Right hindlimb (tissue), 1 donor: ENCODE measurements around the gene SLC13A3.

Experiments used
- DNase-seq: peaks from one replicate; pipeline ENCODE4 v3.0.0-alpha.2; 2018

SLC13A3 gene

DNA sequence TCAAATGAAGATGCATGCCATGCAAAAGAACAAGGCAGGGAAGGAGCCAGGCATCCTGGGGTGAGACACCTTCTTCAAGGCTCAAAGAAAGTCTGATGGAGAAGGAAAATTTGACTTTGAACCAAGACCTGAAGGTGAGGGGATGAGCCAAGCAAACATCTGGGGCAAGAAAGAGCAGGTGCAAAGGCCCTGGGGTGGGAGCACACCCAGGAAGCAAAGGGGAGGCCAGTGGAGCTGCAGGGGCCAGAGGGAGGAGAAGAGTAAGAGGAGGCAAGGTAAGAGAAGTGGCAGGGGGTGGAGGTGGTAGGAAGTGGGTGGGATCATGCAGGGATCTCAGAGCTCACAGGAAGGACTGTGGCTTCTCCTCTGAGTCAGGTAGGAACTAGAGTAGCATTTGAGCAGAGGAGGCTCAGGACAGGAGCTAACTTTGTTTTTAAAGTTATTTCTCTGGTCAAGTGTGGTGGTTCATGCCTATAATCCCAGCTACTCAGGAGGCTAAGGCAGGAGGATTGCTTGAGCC, 49.6 kb downstream of the SLC13A3 start:
- DNase-seq = no peak

DNA sequence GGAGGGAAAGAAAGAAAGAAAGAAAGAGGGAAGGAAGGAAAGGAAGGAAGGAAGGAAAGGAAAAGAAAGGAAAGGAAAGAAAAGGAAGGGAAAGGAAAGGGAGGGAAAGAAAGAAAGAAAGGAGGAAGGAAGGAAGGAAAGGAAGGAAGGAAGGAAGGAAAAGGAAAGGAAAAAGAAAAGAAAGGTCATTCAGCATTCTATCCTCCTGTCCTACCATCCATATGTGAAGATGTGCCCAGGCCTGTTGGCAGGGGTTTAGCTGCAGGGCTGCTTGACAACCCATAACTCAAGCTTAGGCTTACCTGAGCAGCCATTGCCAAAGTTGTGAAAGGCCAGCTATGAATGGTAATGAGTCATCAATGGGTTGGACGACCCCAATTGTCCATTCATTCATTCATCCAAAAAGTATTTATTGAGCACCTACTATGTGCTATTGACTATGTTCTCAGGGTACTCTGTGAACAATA, 50.9 kb downstream of the SLC13A3 start:
- no peak for DNase-seq

DNA sequence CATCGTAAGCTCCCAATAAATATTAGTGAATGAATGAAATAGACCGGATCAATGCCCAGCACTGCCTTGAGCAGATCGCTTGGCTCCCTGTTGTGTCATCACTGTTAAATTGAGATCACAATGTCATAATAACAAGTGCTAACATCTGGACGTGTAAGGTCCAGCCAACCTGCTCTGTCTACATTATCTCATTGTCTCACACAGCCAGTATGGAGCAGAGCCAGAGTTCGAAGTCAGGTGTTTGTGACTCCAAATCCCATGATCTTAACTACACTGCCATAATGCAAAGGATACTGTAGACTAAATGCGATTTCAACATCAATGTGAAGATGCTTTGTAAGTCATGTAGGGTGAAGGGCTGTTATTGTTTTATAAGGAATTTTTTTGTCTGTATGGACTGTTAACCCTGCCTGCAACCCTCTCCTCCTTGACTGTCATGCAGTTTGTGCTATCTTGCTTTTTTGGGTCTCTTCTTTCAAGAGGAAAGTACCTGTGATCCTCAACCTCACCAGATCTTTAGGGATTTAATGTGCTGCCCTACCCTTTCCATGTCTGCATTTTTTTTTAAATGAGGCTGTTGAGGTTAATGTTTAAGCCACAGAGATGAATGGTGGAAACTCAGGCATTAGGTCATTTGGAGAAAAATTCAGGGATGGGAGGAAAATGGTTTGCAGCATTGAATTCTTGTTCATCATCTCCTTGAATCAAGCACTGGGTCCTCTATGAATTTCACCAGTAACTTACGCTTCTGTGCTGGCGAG, 51.9 kb downstream of the SLC13A3 start:
- DNase-seq = no peak

DNA sequence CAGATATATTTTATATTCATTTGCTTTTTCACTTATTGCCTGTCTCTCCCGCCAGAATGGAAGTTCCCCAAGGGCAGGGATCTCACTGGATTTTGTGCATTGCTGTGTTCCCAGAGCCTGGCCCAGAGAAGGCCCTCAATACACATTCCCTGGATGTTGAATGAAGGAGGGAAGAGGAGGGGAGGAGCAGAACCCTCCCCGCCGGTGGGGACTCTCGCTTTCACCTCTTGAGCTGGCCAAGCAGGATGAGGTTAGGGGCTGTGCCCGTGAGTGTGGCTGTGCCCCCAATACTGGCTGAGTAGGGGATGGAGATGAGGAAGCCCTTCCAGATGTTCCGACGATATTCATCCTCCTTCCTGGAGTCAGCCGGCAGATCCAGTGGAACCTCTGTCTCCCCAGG, 55.3 kb downstream of the SLC13A3 start:
- DNase-seq = no peak

DNA sequence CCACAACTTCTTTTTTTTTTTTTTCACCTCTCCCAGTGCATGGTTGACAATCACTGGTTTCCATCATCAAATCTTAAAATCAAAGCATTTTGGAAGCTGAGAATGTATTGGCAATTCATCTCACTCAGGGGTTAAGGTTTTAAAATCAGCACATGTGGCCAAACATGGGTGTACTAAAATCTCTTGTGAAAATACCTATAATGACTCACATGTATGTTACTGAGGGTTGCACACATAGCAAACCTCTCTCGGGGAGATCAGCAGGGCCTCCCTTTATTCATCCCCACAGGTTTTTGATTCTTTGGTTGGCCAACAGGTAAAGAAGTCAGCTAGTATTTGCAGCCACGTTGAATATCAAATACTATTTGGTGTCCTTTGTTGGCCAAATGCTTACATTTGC, 56.5 kb downstream of the SLC13A3 start:
- DNase-seq = no peak

DNA sequence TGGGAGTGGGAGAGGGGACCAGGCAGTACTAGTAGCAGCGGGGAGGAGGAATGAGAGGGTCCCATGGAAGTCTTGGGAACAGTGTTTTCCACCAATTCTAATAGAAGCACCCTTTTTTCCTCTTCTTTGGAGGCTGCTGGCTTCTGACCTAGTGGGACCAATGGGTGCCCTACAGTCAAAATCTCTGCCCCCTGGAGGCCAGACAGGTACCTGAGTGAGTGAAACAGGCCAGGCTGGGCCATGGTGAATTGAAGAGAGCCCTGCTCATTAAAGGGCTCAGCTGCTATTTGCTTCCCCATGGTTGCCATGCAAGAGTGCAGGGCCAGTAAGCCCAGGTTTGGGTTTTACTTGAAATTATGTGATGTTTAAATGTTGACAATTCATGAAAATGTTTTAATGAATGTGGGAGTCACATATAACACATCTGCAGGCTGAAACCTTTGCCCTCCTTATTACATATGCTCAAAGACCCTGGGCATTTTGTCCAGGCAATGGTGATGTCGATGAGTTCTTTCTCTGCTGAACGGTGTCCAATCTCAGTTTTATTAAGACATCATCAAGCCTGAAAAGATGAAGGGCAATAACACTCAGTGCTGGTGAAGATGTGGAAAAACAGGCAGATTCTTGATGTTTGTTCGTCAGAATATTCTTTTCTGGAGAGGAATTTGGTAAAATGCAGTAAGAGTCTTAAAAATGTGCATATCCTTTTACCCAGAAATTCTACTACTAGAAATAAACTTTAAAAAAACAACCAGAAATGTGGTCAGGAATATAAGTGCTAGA, 58.5 kb downstream of the SLC13A3 start:
- DNase-seq = no peak

DNA sequence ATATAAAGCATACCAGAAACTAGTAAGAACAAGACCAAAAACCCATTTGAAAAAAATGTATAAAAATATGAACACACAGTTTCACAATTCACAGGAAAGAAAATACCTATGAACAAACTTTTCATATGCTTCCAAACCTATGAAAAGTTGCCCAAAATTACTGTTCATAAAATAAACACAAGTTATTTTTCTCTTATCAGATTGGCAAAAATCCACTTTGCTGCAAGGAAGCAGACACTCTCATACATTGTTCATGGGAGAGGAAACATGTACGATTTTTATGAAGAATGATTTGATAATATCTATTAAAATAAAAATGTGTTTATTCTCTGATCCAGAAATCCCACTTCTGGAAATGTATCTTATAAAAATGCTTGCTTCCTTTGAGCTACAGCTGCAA, 60.8 kb downstream of the SLC13A3 start:
- no peak for DNase-seq

DNA sequence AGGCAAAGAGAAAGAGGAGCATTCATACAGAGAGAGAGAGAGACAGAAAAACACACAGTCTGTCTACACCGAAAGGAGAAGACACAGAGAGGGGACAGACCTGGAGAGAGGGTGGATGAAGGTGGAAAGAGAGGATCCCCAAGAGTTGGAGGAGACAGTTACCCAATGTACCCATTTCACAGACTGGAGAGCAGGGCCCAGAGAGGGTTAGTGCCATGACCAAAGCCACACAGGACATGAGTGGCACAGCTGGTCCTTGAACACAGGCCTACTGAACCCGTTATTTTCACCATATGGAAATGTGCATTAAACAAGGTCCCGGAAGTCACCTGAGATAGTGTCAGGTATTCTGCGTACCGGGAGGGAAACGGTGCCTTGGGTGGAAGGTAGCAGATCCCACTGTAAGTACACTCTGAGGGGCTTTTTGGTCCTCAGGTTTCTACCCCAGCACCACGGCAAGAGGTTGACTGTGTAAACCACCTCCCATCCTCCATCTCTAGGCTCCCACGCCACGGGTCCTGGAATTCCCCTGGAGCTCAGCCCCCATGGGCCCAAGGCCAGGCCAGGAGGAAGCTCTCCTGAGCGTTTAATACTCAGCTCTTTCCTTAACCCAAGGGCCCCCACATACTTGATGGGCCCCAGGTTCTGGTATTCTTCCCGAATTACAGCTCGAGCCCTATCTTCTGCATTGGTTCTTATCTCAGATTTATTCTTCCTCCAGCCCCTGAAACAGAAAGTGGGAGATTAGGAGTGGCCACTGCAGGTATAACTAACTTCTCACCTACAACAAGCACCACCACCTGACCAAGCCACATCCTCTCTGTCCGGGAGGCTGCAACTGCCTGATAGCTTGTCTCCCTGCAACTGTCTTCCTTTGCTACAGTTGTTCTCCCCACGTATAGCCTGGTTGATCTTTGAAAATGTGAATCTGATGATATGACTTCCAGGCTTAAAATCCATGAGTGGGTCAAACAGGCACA, 62.4 kb downstream of the SLC13A3 start:
- DNase-seq = no peak

DNA sequence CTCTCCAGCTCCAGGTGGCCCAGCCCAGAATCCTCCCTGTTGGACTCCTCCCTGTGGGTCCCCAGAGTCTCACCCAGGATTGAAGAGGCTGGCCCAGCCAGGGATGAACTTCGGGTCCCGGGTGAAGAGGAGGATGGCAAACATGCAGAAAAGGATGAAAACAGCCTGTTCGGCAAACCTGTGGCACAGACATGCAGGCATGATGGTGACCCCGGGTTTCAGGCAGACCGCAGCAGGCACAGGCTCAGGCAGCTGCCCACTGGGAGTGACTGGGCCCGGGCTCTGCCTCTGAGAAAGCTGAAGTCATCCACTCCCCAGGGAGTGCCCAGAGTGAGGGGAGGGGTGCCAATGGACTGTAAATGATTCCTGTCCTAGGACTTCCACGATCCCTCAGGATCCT, 63.3 kb downstream of the SLC13A3 start:
- no peak for DNase-seq

DNA sequence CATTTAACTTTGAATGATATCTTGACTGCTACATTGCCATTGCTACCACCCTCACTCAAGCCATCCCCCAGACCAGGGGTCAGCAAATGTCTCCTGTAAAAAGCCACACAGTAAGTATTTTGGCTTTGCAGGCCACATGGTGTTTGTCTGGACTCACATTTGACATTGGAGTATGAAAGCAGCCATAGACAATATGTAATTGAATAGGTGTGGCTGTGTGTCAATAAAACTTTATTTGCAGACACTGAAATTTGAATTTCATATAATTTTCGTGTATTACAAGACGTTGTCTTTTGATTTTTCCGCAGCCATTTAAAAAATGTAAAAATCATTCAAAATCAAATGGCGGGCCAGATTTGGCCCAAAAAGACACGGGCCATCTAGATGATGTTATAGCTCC, 64.5 kb downstream of the SLC13A3 start:
- DNase-seq = no peak

DNA sequence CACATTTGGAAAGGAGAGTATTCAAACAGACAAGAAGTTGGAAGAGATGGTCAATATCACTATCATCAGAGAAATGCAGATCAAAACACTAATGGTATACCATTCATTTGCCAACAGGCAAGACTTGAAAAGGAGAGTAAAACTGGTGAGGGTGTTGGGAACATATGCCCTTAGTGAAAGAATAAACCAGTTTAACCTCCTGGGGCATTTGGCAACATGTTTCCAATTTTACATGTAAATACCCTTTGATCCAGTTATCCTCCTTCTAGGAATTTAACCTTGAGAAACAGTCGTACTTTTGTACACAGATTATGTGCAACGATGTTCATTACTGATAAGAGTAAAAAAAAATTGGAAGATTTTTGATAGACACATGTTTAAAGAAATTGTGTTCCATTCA, 66.8 kb downstream of the SLC13A3 start:
- DNase-seq = no peak

DNA sequence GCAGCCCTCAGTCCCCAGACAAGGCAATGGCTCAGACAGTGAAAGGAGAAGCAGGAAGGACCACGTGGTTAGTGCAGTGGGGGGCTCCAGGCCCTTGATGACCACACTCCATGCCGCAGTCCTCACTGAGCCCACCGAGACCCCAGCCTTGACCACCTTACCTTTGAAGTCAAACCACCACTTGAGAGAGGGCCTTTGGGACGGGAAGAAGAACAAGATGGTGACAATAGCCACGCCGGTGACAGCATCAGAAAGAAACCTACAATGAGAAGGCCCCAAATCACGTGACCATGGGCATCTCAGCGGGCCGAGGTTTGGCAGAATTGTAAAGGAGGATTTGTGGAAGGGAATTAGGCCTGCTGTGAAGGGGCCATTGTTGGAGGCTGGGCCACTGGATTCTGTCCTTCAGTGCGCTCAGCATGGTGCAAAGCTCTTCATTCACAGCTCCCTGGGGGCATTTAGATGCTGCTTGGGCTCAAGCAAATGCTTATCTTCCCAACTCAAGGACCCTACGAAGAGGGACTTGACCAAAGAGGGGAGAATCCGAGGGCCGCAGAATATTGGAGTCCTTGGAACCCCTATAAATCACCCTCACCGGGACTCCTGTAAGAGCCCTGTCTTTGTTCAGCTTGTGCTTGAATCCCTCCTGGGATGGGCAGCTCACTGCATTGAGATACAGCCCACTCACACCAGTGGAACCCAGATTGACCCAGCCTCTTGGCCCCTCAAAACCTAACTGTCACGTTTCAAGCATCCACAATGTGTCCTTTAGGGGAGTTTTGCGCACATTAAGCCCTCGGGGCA, 67.6 kb downstream of the SLC13A3 start:
- no peak for DNase-seq

DNA sequence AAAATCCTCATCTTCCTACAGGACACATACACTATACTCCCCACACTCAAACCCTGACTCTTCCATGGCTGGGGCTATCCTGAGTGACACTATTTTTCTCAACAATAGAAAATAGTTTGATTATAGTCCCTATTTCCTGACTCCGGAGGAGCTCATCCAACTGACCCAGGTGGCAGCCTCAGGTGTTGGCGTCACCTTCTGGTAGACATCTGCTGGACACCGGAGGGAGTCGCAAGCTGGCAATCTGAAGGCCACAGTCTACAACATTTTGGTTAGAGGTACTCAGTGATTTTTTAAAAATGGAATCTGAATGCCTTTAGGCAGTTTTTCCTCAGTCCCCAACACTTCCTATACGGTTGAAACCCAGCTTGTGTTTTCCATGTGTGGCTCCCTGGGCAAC, 68.6 kb downstream of the SLC13A3 start:
- no peak for DNase-seq

DNA sequence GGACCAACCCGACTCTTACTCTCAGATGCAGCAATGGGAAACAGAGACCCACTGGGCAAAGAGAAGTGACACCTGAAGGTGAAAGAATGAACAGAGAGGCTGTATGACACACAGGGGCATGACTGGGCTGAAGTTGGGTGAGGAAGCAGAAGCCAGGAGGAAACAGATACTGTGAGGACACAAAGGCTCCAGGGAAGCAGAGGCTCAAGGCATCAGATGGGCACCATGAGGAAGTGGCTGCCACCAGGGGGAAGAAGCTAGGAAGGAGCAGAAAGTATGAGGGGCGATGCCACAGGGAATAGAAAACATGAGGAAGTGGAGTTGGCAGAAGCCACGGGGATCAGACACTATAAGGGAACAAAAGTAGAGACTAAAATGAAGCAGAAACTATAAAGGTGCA, 69.9 kb downstream of the SLC13A3 start:
- no peak for DNase-seq

DNA sequence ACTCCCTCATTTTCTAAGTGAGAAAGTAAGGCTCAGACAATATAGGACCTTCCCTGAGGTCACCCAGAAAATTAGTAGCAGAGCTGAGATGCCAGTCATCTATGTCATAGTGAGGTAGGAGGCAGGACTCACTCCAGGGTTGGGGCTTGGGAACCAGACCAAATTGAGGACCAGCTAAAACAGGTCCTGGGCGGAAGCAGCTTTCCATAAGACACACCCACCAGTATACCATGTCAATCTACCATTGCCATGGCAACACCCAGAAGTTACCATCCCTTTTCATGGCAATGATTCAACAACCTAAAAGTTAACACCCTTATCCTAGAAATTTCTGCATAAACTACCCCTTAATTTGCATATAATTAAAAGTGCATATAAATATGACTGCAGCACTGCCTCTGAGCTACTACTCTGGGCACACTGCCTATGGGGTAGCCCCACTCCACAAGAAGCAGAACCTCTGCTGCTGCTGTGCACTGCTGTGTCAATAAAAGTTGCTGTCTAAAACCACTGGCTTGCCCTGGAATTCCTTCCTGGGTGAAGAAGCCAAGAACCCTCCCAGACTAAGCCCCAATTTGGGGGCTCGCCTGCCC, 70.5 kb downstream of the SLC13A3 start:
- no peak for DNase-seq

DNA sequence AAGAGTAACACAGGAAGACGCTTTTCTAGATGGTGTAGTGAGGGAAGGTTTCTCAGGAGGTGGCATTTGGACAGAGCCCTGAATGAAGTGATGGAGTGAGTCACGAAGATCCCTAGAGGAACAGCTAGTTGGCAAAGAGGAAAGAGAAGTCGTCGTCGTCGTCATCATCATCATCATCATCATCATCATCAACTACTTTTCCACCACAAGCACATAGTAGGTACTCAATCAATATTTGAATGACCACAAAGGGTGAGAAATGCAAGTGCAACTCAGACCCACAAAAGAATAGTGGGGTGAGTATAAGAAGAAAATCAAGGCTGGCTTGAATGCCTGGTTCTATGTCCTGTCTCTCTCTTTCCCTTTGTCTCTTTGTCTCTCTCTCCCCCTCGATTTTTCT, 72.5 kb downstream of the SLC13A3 start:
- no peak for DNase-seq

DNA sequence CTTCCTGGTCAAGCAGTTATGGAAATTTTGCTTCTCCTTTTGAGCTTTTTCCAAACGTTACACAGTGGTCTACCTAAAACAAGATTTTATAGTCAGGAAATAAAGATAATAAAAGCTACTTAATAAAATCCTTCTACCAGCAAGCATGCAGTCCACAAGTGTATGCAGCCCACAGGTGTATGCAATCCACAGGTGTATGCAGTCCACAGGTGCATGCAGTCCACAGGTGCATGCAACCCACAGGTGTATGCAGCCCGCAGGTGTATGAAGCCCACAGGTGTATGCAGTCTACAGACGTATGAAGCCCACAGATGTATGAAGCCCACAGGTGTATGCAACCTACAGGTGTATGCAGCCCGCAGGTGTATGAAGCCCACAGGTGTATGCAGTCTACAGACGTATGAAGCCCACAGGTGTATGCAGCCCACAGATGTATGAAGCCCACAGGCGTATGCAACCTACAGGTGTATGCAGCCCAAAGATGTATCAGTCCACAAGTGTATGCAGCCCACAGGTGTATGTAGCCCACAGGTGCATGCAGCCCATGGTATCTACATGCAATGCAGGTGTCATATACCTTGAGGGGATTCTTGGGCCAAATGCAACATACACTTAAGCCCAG, 74.4 kb downstream of the SLC13A3 start:
- DNase-seq = no peak

DNA sequence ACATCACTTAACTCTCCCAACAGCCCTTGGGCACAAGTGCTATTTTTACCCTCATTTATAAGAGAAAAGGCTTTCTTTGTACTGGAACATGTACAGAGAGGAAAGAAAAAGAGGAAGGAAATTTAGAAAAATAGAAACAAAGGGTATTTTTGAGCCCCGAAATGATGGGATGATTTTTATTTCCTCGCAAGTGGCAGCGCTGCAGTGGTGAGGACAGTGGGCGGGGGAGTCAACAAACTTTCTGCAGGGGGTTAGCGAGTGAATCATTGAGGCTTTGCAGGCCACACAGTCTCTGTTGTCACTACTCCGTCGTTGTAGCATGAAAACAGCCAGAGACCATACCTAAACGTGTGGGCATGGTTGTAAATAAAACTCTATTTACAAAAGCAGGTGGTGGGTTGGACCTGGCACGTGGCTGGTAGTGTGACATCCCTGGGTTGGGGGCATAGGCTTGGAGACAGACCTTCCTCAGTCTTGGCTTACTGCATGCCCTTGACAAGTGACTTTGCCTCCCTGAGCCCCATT, 75.3 kb downstream of the SLC13A3 start:
- DNase-seq = no peak

DNA sequence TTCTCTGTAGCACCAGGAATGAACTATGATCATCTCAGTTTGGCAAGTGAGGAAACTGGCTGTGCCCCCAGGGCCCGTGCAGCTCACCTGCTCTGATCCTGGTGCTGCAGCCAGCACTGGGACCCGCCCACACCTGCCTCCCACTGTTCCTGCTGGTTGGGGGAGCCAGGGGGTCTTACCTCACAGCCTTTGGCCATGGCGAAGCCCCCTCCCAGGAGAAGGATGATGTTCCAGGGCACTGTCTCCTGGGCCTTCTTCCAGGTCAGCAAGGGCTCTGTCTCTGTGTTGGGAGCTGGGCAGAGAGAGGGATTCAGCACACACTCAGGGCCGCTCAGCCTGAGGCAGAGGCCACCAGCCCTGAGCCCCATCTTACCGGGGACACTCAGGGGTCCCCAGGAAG, 75.9 kb downstream of the SLC13A3 start:
- no peak for DNase-seq

DNA sequence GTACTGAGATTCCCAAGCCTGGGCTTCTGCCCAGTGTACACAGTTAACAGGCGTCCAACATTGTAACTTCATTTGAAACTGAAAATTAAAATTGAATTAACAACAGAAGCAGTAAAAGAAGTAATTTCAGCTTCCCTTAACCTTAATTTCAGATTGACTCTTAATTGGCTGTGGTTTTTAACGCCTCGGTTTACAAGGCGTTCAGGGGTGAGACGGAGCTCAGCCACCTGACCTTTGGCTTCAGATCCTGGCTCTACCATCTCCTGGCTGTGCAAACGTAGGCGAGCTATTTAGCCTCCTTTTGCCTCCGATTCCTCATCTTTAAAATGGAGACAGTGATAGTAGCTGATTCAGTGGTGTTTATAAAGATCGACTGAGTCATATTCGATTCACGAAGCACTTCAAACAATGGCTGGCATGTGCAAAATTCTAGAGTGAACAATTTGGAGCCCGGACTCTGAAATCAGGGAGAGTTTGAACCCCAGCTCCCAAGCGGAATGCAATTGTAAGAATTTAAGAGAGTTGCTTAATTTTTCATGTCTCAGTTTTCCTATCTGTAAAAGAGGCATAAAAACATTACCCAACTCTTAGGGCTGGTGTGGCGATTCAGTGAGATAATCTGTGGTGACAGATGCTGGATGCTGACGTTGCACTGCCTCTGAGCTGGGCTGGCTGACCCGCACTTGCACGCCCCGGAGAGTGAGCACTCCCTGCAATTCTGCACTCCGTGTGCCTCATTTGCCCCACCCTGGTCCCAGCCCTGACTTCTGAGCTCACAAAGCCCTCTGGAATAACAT, 77.3 kb downstream of the SLC13A3 start:
- no peak for DNase-seq
